HG02938 (cell line): ENCODE results near the gene ELN.

Source experiments
- ATAC-seq: cut with Tn5 transposase; IDR thresholded peaks from one replicate; pipeline ENCODE4 v1.9.1; 2021; ENCODE audit warnings: mild to moderate bottlenecking, moderate library complexity; ENCODE audit not compliant: unreplicated experiment

The ELN gene

DNA sequence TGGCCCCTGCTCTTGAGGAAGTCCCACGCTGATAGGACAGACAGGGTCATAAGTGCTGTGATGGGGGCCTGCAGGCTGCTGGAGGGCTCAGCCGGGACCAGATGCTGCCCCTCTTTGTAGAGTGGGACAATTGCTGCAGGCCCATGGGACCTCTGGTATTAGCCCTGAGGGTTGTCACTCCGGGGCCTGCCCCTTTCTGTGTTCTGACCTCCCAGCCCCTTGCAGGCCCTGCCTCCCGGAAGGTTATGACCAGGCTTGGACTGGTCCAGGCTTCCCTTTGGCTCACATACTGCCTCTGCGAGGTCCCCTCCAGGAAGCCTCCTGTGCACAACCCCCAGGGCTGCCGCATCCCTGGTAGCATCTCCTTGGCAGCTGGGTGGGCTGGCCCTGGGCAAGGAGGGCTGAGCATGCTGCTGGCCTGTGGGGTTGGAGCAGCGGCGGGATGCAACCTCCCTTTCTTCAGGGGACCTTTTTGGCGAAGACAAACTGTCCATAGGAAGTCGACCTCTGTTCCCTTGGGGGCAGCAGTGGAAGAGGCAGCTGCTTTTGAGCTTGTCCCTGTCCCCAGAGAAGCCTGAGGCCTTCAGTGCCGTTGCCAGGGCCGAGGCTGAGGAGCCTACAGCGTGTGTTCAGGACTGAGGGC lies 64.5 kb downstream of the ELN start:
- ATAC-seq = no peak

- peak; percentile 47 for ATAC-seq
Observed at GRCh38 chr7:74092964-74093471, 65.0 kb downstream of the ELN start.

DNA sequence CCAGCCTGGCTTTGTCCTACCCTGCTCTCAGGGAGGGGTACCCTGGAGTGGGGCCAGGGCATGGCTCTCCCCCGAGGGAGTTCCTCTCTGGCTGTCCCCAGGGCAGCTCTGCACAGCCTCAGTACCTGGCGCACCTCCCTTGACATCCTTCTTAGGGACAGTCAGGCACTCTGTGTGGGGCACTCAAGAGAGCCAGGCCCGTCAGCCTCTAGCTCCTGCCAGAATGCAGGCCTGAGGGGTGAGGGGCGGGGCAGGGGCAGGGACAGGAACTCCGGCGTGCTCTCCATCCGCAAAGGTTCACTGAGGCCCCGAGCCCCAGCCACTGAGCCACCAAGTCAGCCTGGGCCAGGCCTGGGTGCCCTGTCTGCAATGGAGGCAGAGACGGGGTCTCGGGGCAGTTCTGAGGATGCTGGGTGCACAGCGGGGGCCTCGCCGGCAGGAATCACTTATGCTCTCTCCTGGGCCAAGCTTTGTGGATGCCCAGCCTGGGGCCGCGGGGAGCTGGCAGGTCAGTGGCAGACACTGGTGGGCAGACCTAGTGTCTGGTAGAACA lies 65.8 kb downstream of the ELN start:
- ATAC-seq = no peak

DNA sequence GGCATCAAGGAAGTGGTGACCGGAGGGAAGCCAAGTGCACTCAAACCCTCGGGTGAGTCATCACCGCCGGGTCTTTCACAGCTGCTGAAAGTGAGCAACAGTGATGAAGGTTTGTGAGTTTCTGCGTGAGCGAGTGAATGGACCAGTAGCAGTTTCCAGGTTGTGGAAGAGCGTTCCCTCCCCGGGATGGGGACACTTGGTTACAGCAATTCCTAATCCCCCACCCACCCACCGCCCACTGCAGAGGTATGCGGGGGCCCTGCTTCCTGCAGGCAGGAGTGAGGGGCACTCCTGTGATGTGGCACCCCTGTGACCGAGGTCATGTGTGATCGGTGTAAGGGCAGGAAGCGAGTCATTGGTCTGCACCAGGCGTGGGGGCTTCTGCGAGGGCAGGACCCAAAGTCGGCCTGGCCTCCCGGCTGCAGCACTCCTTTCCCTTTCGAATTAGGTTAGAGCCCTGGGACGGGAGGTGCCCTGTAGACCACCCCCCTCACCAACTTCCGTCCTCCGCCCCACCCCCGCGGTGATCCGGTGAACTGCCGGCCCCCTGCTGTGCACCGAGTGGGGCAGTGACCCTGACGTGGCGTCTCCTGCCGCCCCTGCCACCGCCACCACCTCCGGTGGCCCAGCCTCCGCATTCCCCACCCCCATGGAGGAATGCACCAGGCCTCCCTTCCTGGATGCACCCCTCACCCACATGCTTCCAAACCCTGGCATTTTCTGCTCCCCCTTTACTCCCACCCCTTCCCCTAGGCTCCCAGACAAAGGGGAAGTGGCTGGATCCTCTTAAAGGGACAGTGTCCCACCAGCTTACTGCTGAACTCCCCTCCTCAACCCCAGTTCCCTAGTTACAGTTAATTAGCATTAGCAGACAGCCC lies 66.5 kb downstream of the ELN start:
- ATAC-seq = peak; percentile 61

- ATAC-seq = no peak
Observed at GRCh38 chr7:74095135-74095534, 67.2 kb downstream of the ELN start.

GRCh38 chr7:74097937-74098614 lies 70.1 kb downstream of the ELN start:
- no peak for ATAC-seq

- no peak for ATAC-seq
Observed at GRCh38 chr7:74099031-74099430, 71.1 kb downstream of the ELN start.

DNA sequence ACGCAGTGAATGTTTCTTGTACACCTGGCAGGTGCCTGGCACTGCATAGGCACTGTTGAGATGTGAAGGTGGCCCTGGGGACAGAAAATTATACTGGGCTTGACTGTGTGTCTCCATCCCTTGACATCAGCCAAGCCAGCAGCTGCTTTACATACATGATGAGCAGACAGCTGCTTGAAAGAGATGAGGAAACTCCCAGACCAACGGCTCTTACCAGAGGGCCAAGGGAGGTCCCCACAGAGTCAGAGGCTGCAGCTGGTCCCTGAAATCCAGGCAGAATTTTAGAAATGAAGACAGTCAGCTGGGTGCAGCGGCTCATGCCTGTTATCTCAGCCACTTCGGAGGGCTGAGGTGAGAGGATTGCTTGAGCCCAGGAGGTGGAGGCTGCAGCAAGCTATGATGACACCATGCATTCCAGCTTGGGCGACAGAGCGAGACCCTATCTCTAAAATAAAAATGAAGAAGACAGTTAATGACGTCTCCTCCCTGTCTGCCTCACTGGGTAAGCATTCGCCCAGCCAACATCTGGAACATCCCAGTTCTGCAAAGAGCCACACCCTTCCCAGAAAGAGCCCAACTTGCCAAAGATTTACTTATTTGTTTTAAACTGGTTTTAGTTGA lies 73.2 kb downstream of the ELN start:
- ATAC-seq = peak; percentile 86

DNA sequence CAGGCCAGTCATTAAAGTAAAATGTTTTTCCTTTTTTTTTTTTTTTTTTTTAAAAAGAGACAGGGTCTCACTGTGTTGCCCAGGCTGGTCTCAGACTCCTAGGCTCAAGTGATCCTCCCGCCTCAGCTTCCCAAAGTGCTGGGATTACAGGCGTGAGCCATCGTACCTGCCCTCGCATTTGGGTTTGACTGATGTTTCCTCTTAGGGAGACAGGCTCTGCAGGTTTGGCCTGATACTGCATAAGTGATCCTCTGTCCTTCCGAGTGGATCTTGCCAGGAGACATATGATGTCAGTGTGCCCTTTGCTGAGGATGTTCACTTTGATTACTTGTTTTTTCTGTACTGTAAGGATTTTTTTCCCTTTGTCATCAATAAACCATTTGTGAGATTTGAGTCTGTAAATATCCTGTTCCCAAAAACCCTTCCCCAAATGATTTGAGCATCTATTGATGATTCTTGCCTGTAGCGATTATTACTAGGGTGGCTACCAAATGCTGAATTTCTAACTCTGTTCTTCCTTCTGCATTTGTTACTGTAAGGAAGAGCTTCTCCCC lies 75.3 kb downstream of the ELN start:
- ATAC-seq = no peak

- no peak for ATAC-seq
Observed at GRCh38 chr7:74104702-74105101, 76.7 kb downstream of the ELN start.

DNA sequence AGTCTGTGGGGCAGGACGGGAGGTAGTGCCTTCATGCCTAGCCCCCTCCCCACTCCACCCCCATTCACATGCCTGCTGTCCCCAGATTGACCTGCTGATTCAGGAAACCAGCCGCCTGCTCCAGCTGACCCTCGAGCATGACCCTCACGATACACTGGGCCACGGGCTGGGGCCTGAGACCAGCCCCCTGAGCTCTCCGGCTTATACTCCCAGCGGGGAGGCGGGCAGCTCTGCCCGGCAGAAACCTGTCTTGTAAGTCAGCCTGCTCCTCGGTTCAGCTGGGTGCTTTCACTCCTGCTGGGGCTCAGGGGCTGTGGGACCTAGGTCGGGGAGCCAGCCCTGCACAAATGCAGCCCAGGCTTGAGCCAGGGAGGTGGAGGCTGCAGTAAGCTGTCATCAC lies 78.0 kb downstream of the ELN start:
- ATAC-seq = no peak

DNA sequence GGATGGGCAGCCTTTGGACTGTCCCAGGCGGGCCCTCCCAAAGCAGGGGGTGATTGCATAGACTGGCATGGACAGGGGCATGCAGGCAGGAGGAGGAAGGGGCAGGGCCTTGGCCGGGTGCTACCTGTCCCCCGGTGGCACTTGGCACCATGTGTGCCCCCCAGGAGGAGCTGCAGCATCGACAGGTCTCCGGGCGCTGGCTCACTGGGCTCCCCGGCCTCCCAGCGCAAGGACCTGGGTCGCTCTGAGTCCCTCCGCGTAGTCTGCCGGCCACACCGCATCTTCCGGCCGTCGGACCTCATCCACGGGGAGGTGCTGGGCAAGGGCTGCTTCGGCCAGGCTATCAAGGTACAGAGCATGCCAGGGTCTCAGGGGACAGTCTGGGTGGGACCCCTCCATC lies 78.9 kb downstream of the ELN start:
- ATAC-seq = no peak

- ATAC-seq = no peak
Observed at GRCh38 chr7:74115326-74115725, 87.4 kb downstream of the ELN start.

DNA sequence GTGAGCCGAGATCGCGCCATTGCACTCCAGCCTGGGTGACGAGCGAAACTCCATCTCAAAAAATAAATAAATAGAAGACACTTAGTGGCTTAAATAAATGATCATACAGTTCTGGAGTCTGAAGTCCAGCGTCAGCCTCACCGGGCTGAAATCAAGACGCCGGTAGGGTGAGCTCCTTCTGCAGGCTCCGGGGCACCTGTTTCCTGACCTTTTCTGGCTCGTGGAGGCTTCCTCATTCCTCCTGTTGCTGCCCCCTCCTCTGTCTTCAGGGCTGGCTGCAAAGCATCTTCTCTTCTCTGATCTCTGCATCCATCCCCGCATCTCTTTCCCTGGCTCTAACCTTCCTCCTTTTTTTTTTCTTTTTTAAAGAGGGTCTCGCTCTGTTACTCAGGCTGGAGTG lies 88.4 kb downstream of the ELN start:
- ATAC-seq = no peak
